Neural cell (in vitro differentiated cells): ENCODE measurements around the gene RASGEF1C.

Source experiments
- MXI1 ChIP-seq: fragments of 450-650 bp; conservative IDR thresholded peaks from 2 replicates; pipeline ENCODE4 v1.6.1; 2014; ENCODE audit warnings: antibody characterized with exemption, mild to moderate bottlenecking; ENCODE audit not compliant: poor library complexity, severe bottlenecking
- TF ChIP-seq, protein P1 (sequence below): fragments of 450-650 bp; IDR thresholded peaks from 2 replicates; pipeline ENCODE4 v1.5.1; 2014; ENCODE audit warnings: antibody characterized with exemption, mild to moderate bottlenecking, moderate library complexity; ENCODE audit not compliant: poor library complexity, severe bottlenecking

DNA sequence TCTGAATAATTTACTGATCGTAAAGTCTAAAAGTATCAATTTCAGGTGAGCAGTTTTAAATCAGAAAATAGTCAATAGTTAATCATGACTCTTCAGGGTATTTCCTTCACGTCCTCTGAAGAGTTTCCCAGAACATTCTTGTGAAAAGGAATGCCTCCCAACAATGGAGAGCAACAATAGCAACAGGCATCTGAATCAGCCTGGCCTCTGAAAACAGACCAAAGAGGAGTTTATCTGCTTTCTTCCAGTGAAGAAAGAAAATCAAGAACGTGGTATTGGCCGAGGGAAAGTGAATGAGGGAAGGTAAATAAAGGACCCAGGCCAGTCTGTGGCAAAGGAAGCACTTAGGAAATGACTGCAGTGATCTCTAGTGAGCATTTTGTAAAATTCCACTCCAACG lies 26.1 kb upstream of the RASGEF1C start:
- TF ChIP-seq, protein P1, sequence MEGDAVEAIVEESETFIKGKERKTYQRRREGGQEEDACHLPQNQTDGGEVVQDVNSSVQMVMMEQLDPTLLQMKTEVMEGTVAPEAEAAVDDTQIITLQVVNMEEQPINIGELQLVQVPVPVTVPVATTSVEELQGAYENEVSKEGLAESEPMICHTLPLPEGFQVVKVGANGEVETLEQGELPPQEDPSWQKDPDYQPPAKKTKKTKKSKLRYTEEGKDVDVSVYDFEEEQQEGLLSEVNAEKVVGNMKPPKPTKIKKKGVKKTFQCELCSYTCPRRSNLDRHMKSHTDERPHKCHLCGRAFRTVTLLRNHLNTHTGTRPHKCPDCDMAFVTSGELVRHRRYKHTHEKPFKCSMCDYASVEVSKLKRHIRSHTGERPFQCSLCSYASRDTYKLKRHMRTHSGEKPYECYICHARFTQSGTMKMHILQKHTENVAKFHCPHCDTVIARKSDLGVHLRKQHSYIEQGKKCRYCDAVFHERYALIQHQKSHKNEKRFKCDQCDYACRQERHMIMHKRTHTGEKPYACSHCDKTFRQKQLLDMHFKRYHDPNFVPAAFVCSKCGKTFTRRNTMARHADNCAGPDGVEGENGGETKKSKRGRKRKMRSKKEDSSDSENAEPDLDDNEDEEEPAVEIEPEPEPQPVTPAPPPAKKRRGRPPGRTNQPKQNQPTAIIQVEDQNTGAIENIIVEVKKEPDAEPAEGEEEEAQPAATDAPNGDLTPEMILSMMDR: no peak
- TF ChIP-seq MXI1: no peak
